Limb (tissue), 2 donors: ENCODE results near the gene GTF3C5.
"Not testable (repeated sequence)": the region's sequence is repeated elsewhere in the genome, so short reads cannot be mapped to it uniquely, and the experiment has no call there.

Experiments used
- DNase-seq, 2 donors: peaks; one replicate each; pipeline ENCODE4 v3.0.0-alpha.2; 2016; ENCODE audit errors: extremely low spot score in 2 of 2

Gene GTF3C5

GRCh38 chr9:132995879-132996278 is 34.9 kb upstream of the GTF3C5 start:
- DNase-seq: no peak

DNA sequence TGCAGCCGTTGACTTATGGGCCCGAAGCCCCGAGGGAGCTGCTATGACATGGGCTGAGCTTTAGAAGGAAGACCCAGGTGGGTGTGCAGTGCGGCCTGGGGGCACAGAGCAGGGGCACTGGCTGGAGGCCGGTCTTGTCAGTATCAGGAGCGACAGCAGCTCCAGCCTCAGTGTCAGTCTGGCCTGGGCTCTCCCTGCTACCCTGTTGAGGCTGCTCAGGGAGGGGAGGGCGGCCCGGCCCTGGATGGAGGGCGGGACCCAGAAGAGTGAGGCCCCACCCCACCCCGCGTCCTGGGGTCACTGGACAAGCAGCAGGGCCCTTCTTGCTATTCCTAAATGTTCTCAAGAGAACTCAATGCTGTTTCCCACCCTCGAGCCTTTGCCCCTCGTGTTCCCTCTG is 34.3 kb upstream of the GTF3C5 start:
- DNase-seq: no peak

GRCh38 chr9:132997591-132997990 is 33.2 kb upstream of the GTF3C5 start:
- DNase-seq: no peak

GRCh38 chr9:132998221-132998620 is 32.6 kb upstream of the GTF3C5 start:
- not testable (repeated sequence) for DNase-seq

DNA sequence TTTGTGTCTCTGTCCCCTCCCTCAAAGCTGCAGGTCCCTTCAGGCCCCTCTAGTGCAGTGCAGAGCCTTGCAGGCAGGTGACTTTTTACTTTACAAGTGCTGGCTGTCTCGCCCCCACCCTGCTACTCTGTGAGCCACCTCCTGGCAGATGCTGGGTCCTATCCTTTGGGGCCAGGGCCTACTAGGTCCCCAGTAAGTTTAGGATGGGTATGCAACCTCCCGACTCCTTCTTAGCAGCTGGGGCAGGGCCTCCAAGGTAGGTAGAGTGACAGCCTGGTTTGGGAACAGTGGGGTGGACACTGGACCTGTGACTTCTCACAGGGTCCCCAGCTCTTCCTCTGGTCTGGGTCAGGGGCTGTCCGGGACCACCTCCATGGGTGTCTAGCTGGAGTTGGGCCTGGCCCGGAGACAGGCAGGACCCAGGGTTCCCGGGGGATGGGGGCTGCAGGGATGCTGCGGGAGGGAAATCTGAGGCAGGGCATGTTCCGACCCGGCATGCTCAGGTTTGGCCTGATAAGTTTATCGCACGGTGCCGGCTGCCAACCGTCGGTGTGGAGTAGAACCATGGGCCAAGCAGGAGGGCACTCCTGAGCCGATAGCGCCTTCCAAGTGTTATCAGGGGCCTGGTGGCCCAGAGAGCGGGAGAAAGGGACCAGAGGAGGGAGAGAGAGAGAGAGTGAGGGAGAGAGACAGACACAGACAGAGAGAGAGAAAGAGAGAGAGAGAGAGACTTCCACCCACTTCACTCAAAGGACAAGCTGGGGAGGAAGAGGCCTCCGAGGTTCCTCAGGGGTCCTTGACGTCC is 31.8 kb upstream of the GTF3C5 start:
- no peak for DNase-seq

DNA sequence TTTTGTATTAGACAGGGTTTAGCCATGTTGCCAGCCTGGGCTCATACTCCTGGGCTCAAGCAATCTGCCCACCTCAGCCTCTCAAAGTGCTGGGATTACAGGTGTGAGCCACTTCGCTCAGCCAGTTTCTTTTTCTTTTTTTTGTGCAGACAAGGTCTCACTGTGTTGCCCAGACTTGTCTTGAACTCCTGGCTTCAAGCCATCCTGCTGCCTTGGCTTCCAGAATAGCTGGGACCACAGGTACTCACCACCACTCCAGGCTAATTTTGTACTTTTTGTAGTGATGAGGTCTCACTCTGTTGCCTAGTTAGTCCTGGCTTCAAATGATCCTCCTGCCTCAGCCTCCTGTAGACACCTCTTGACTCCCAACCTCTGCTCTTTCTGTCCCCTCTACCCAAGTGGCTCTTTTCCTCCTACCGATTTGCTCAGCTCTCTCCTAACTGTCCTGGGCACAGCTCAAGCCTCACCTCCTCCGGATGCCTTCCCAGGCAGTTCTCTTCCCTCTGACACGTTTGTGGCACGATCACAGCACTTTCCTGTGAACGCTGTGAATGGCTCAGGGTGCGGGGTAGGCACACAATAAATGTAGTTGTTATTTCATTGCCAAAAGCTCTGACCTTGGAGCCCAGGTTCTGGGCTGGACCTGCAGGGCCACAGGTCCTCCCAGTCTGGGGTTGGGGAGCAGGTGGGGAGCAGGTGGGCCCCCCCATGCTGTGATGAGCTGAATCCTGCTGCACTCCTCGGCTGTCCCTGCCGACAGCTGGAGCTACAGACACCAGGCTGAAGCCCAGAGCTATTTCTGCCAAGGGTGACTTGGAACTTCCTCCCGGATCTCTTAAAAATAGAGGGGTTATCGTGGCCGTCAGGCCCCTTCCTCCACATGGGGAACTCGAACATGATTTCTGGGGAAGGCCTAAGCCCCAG is 28.4 kb upstream of the GTF3C5 start:
- no peak for DNase-seq

DNA sequence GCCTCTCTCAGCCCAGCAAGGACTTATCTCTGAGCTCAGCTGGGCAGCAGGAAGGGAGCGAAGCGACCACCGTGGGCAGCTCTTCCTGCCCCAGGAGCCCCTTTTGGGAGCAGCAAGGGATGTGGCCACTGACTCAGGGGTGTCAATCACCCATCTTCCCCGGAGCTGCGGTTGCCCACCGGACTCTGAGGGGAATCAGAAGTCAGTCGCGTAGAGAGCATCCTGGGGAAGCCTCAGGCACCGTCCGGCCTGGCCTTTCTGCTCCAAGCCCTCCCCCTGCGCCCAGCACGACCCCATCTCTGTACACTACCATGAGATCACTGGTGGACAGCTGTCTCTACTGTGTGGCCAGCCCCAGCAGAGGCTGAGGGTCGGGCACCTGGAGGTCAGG is 27.7 kb upstream of the GTF3C5 start:
- DNase-seq: no peak

DNA sequence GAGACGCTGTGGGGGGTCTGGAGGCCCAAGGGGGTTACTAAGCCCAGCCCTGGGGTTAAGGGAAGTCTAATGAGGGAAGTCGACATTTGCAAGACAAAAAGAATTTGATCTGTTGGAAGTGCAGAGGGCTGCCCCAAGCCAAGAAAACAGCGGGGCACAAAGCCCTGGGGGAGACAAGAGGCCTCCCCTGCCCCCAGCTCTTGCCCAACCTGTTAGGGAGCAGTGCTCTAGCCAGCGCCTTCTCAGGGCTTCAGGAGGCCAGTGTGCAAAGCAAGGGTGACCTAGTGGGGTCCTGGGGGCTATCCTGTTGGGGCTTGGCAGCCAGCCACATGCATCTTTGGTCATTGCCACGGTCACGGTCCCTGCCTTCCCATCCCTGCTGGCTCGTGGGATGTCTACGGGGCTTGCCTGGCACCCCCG is 27.1 kb upstream of the GTF3C5 start:
- no peak for DNase-seq

DNA sequence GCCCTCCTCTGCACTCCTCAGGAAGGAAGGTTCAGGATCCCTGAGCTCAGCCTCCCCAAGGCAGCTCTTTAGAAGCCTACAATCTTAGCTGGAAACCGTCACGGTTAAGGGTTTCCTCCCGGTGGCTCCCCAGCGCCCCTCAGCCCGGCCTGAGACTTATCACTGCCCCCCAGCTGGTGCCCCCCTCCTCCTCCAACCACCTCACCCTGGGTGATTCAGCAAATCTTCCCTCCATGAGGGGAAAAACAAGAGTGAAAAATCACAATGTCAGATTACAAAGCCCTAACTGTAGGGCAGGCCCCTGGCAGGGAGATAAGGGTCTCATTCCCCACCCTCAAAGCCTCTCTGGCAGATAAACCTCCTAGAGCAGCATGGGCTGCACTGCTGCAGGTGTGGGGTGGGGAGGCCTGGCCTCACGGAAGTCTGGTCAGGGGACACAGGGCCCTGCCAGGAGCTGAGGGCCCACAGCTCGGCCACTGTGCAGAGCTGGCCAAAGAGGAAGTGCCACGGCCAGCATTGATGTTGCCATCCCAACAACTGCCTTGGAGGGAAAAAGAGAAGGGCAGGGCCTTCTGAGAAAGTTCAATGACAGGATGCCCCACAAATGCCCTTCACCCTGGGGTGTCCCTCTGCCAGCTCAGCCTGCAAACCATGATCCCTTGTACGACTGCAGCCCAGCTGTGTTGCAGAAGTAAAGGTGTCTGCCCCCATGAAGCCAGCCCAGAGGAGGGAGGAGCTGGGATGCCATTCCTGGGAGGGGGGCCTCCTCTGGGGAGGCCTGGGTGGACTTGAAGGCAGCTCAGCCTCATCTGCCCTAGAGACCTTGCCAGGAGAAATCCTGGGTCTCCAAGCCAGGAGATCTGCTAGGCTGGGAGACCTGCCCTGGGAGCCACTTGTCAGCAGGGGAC is 26.5 kb upstream of the GTF3C5 start:
- DNase-seq: no peak

DNA sequence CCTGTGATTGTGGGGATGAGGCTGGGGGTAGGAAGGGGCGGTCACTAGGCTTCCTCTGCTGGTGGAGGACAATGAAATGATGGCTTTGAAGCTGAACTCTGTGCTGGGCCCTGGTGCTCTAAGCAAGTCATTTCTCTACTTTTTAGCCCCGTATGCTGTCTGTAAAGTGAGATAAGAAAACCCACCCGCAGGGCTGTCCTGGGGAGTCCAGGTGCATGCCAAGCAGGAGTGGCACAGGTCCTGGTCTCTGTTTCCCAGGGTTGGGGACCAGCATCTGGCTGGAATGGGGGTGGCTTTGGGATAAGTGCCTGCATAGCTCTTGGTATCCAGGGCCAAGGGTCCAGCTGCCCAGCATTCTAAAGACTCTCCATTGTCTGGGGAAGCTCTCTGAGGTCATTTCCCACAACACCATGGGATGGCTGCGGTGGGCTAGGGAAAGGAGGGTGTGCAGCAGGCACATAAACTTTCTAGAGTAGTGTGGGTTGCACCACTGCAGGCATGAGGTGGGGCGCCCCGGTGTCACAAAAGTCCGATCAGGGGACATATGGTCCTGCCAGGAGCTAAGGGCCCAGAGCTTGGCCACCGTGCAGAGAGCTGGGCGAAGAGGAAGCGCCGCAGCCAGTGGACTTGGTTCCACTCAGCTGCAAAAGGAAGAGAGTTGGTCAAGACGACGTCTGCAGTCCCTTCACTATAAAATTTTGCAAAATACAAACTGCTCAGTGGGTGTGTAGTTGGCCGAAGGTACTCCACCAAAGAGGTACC is 25.6 kb upstream of the GTF3C5 start:
- no peak for DNase-seq

DNA sequence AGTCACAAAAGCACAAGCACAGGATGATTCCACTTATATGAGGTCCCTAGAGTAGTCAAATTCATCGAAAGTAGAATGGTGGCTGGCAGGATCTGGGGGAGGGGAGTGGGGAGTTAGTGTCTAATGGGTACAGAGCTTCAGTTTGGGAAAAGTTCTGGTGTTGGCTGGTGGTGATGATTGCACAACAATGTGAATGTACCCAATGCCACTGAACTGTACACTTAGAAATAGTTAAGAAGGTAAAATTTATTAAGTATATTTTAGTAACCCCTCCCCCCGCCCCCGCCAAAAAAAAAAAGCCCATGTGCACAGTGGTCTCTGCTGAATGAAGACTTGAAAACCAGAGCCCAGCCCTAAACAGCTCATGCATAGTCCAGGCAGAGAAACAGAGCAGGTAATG is 24.8 kb upstream of the GTF3C5 start:
- no peak for DNase-seq

DNA sequence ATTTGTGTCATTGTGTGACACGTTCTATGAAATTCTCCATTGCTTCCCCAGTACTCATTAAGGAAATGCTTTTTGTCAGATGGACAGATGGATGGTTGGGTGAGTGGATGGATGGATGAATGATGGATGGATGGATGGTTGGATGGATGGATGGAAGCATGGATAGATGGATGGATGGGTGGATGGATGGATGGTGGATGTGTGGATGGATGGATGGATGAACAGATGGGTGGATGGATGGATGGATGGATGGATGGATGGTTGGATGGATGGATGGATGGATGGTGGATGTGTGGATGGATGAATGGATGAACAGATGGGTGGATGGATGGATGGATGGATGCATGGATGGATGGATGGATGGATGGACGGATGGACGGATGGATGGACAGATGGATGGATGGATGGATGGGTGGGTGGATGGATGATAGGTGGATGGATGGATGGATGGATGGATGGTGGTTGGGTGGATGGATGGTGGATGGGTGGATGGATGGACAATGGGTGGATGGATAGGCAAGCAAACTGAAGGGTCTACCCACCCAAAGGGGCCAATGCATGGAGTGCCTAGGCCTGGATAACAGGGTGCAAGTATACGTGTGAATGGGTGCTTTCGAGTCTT is 24.0 kb upstream of the GTF3C5 start:
- DNase-seq: no peak

DNA sequence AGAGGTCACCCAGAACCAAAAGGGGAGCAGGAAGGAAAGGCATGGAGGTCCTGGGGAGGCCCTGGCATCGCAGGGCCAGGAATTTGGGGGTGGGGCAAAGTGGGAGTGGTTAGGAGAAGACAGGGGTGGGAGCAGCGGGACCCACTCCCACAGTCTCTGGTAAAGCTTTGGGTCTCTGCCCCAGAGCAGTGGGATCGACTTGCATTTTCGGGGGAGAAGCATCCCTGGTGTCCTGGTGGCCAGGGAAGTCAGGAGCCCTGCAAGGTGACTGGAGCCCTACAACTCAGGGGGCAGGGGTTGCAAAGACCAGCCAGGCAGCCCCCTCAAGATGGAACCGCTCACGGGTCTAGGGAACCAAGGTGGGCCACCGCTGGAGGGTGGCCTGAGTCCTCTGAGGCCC is 22.4 kb upstream of the GTF3C5 start:
- no peak for DNase-seq

GRCh38 chr9:133008824-133009223 is 22.0 kb upstream of the GTF3C5 start:
- no peak for DNase-seq

- DNase-seq: no peak
These were observed 20.8 kb upstream of the GTF3C5 start for GRCh38 chr9:133009906-133010582.

DNA sequence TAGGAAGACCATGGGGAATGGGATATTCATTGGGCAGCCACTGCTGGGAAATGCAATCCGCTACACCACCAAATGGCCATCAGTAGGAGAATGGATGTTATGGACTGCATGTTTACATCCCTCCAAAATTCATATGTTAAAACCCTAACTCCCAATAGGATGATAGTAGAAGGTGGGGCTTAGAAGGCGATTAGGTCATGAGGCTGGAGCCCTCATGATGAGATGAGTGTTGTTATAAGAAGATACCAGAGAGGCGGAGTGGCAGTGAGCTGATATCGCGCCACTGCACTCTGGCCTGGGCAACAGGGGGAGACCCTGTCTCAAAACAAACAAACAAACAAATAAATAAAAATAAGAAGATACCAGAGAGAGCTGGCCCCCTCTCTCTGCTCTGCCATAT is 16.1 kb upstream of the GTF3C5 start:
- DNase-seq: no peak

- DNase-seq: no peak
These were observed 7.5 kb upstream of the GTF3C5 start for GRCh38 chr9:133023117-133023890.

- no peak for DNase-seq
These were observed 4.4 kb upstream of the GTF3C5 start for GRCh38 chr9:133026426-133026825.

DNA sequence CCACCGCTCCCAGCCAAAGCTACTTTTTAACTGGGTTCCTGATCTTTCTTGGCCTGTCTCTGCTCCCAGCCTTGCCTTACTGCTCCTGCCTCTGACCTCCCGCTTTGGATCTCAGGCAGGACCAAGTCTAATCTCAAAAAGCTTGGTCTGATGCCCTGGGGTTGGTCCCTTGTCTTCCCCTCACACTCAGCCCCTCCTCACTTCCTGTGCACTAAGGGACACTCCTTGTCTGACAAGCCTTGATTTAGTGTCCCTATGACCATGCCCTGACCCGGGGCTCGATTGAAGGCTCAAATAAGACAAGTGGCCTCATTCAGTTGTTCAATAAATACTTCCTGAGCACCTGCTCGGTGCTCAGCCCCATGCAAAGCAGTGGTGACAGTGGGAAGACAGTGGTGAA is 3.7 kb upstream of the GTF3C5 start:
- DNase-seq: no peak
